Measurements from ENCODE around the gene FOXM1.

FOXM1 gene

GRCh38 chr12:2834581-2835491 lies 42.1 kb downstream of the FOXM1 start, which contains the start of gene NRIP2:
NRIP2 (minus strand) TSS chr12:2835035; CDS start chr12:2834983, 52 bp downstream.
- no peak for TF ChIP-seq GATA2 (IDR thresholded peaks at IDR 0.05; ENCODE audit: low read depth, low read length)
- TF ChIP-seq GATA3 (IDR thresholded peaks at IDR 0.05; ENCODE audit: low read depth, low read length): no peak

- no peak for TF ChIP-seq GATA2 (IDR thresholded peaks at IDR 0.05; ENCODE audit: low read depth, low read length)
- TF ChIP-seq GATA3 (IDR thresholded peaks at IDR 0.05; ENCODE audit: low read depth, low read length): no peak
Observed at GRCh38 chr12:2833810-2834209, 43.2 kb downstream of the FOXM1 start.

GRCh38 chr12:2833327-2833726 lies 43.6 kb downstream of the FOXM1 start:
- no peak for TF ChIP-seq GATA3 (IDR thresholded peaks at IDR 0.05; ENCODE audit: low read depth, low read length)
- no peak for TF ChIP-seq GATA2 (IDR thresholded peaks at IDR 0.05; ENCODE audit: low read depth, low read length)

- TF ChIP-seq GATA2 (IDR thresholded peaks at IDR 0.05; ENCODE audit: low read depth, low read length) (no peak), GATA3 (IDR thresholded peaks at IDR 0.05; ENCODE audit: low read depth, low read length) (no peak)
Observed at GRCh38 chr12:2832550-2833127, 44.3 kb downstream of the FOXM1 start.

GRCh38 chr12:2829275-2829674 lies 47.7 kb downstream of the FOXM1 start:
- TF ChIP-seq GATA3 (IDR thresholded peaks at IDR 0.05; ENCODE audit: low read depth, low read length) (no peak), GATA2 (IDR thresholded peaks at IDR 0.05; ENCODE audit: low read depth, low read length) (no peak)

- TF ChIP-seq GATA3 (IDR thresholded peaks at IDR 0.05; ENCODE audit: low read depth, low read length) (no peak), GATA2 (IDR thresholded peaks at IDR 0.05; ENCODE audit: low read depth, low read length) (no peak)
Observed at GRCh38 chr12:2826721-2827515, 50.1 kb downstream of the FOXM1 start.

- no peak for TF ChIP-seq GATA3 (IDR thresholded peaks at IDR 0.05; ENCODE audit: low read depth, low read length)
Observed at GRCh38 chr12:2826036-2826435, 50.9 kb downstream of the FOXM1 start.

GRCh38 chr12:2825132-2825531 lies 51.8 kb downstream of the FOXM1 start:
- TF ChIP-seq GATA3 (IDR thresholded peaks at IDR 0.05; ENCODE audit: low read depth, low read length) (no peak), GATA2 (IDR thresholded peaks at IDR 0.05; ENCODE audit: low read depth, low read length) (no peak)

- TF ChIP-seq GATA2 (IDR thresholded peaks at IDR 0.05; ENCODE audit: low read depth, low read length): no peak
- TF ChIP-seq GATA3 (IDR thresholded peaks at IDR 0.05; ENCODE audit: low read depth, low read length): no peak
Observed at GRCh38 chr12:2824541-2824940, 52.4 kb downstream of the FOXM1 start.

GRCh38 chr12:2823483-2823882 lies 53.5 kb downstream of the FOXM1 start:
- TF ChIP-seq GATA2 (IDR thresholded peaks at IDR 0.05; ENCODE audit: low read depth, low read length) (no peak), GATA3 (IDR thresholded peaks at IDR 0.05; ENCODE audit: low read depth, low read length) (no peak)

- TF ChIP-seq GATA2 (IDR thresholded peaks at IDR 0.05; ENCODE audit: low read depth, low read length) (no peak), GATA3 (IDR thresholded peaks at IDR 0.05; ENCODE audit: low read depth, low read length) (no peak)
Observed at GRCh38 chr12:2820432-2820831, 56.5 kb downstream of the FOXM1 start.

GRCh38 chr12:2819810-2820209 lies 57.2 kb downstream of the FOXM1 start:
- TF ChIP-seq GATA2 (IDR thresholded peaks at IDR 0.05; ENCODE audit: low read depth, low read length) (no peak), GATA3 (IDR thresholded peaks at IDR 0.05; ENCODE audit: low read depth, low read length) (no peak)

GRCh38 chr12:2813214-2814185 lies 63.5 kb downstream of the FOXM1 start:
- TF ChIP-seq GATA2 (IDR thresholded peaks at IDR 0.05; ENCODE audit: low read depth, low read length) (no peak), GATA3 (IDR thresholded peaks at IDR 0.05; ENCODE audit: low read depth, low read length) (no peak)

All from SH-SY5Y (cell line).